GM12892 (cell line): Measurements from ENCODE around the gene PKIG.

ENCODE experiments used
- POLR2A ChIP-seq: IDR thresholded peaks from 2 replicates; pipeline ENCODE4 v1.6.1; 2011; ENCODE audit warnings: low read depth, low read length, control low read depth
- POLR2AphosphoS5 ChIP-seq: IDR thresholded peaks from 2 replicates; pipeline ENCODE4 v1.6.1; 2011; ENCODE audit warnings: low read depth, low read length, control low read depth

GRCh38 chr20:44618318-44618731 is 35.9 kb downstream of the PKIG start:
- TF ChIP-seq POLR2A (no peak), POLR2AphosphoS5 (no peak)
